ENCODE data around the gene GJE1. TPM values are rescaled to one million over a fixed set of nuclear protein-coding genes. Genes with fewer than 3 reads are reported as not detected.
"Not testable (repeated sequence)": the region's sequence is repeated elsewhere in the genome, so short reads cannot be mapped to it uniquely, and the experiment has no call there.

The GJE1 gene
- total RNA-seq, 3 donors from 2014 or later: not detected

DNA sequence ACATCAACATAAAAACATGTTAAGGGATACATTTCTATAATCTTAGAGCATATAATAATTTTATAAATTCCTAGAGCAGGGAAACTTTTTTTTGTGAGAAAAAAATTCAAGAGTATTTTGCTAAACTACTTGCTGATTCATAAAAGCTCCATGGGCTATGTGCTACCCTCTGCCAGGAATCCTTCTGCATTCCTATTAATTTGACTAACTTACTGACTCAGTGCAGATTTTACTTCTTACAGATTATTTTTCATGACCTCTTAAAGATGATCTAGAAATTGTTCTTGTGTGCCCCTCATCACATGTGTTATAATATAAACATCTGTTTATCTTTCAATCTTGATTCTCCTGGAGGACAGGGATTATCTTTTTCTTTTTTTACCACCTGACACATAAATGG is 20.0 kb downstream of the GJE1 start:
- no peak for ATAC-seq
- Mint-ChIP-seq H3K4me1 (ENCODE audit: low read depth) (peaks cover 72% of the 10 kb centered on the region), H3K9me3 (no peaks in the 10 kb centered on the region), H3K4me3 (no peak overlapping the region), H3K36me3 (ENCODE audit: insufficient read depth) (peaks cover 14% of the 10 kb centered on the region), H3K27me3 (ENCODE audit: low read depth) (no peaks in the 10 kb centered on the region)
- no peak for DNase-seq

DNA sequence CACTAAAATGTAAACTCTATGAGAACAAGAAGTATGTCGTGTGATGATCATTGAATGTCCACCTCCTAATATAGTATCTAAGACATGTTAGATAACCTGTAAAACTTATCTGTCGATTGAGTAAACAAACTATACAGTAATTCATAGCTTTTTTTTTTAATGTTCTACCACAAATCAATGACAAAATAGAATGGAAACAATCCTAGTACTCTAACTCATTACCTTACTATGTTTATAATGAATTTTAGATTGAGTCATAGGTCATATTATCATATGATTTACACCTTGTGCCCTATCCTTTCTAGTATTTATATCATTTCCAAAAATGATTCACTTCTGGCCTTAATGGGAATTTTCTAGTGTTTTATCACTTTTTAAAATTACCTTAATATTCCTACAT is 20.5 kb downstream of the GJE1 start:
- ATAC-seq: peak in 1 of 2 donors; percentile 18
- Mint-ChIP-seq H3K9me3 (no peaks in the 10 kb centered on the region), H3K4me3 (no peak overlapping the region), H3K36me3 (ENCODE audit: insufficient read depth) (peaks cover 14% of the 10 kb centered on the region), H3K27me3 (ENCODE audit: low read depth) (no peaks in the 10 kb centered on the region), H3K4me1 (ENCODE audit: low read depth) (peaks cover 70% of the 10 kb centered on the region)
- DNase-seq: no peak

DNA sequence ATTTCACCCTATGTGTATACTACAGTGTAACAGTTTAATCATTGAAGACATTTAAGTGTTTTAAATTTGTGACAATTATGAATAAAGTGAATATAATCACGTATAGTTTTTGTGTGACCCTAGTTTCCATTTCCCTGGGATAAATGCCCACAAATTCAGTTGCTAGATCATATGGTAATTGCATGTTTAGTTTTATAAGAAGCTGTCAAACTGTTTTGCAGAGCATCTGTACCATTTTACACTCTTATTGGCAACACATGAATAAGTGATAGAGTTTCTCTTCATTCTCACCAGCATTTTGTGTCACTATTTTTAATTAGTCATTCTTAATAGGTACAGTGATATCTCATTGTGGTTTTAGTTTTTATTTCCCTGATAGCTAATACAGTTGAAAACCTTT is 21.6 kb downstream of the GJE1 start:
- Mint-ChIP-seq H3K27me3 (ENCODE audit: low read depth) (no peaks in the 10 kb centered on the region), H3K9me3 (no peaks in the 10 kb centered on the region), H3K36me3 (ENCODE audit: insufficient read depth) (peaks cover 13% of the 10 kb centered on the region), H3K4me1 (ENCODE audit: low read depth) (peaks cover 61% of the 10 kb centered on the region), H3K4me3 (no peak overlapping the region)
- no peak for DNase-seq
- no peak for ATAC-seq

DNA sequence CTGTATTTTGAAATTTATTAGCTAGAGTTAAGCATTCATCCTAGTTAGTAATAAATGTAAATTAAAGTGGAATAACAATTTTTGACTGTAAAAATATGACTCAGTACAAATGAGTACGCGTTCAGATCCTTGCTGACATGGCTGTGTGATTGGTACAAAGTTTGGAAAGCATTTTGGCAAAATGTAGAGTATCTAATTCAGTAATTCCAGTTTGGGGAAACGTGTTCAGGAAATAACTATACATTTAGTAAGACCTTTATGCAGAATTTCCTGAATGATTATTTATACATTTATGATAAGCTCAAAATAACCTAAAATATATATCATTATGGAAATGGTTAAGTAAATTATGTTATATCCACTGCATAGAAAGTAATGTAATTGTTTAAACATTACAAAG is 22.4 kb downstream of the GJE1 start:
- Mint-ChIP-seq H3K9me3 (no peaks in the 10 kb centered on the region), H3K36me3 (ENCODE audit: insufficient read depth) (peaks cover 12% of the 10 kb centered on the region), H3K4me3 (no peak overlapping the region), H3K4me1 (ENCODE audit: low read depth) (peaks cover 58% of the 10 kb centered on the region), H3K27me3 (ENCODE audit: low read depth) (no peaks in the 10 kb centered on the region)
- DNase-seq: no peak
- no peak for ATAC-seq

DNA sequence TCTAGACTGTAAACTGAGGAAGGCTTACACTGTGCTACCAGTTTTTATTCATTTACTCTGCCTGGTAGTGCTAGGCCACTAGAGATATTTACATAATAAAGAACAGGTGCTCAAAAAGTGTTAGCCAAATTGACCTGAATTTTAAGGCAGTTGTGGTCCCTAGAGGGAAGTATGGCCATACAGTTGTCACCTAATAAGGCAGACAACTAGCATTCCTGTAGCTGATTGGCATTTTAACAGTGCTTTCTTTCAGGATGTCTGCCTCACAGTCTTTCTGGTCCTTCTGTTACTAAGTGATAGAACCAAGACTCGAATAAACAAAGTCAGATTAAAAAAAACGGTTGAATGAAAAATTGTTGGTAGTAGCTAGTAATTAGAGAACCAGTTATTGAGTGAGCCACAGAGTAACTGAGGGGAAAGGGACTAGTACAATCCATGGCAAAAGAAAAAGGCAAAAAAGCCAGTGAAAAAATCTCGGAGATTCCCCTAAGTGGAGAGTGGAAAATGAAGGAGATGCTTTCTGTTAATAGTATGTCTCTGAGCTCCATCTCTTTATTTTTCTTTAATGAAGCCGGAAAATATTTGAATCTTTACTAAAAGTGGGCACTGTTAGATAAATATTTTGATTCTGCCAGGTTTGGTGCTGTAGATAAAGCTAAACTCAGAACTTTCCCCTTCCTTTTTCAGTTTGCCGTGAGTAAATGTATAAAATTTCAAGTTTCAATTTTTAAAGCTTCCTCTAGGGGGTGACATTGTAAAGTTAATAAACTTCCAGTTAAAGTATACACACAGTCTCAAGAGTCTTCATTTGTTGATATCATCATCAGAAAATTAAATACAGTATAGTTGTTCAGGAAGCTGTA is 23.4 kb downstream of the GJE1 start:
- H3K27me3 Mint-ChIP-seq (ENCODE audit: low read depth): no peaks in the 10 kb centered on the region
- H3K4me1 Mint-ChIP-seq (ENCODE audit: low read depth): peaks cover 56% of the 10 kb centered on the region
- H3K9me3 Mint-ChIP-seq: no peaks in the 10 kb centered on the region
- peak in 1 of 2 donors; percentile 40 for ATAC-seq
- H3K36me3 Mint-ChIP-seq (ENCODE audit: insufficient read depth): peaks cover 9% of the 10 kb centered on the region
- H3K4me3 Mint-ChIP-seq: no peak overlapping the region
- no peak for DNase-seq

DNA sequence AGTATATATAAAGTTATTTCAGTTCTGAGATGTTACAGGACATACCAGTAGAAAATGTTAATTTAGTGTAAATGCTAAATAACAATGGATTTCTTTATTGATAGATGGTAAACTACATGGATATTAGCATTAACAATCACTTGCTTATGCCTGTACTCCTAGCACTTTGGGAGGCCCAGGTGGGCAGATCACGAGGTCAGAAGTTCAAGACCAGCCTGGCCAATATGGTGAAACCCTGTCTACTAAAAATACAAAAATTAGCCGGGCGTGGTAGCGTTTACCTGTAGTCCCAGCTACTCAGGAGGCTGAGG is 24.0 kb downstream of the GJE1 start:
- H3K4me3 Mint-ChIP-seq; H3K9me3 Mint-ChIP-seq; H3K27me3 Mint-ChIP-seq (ENCODE audit: low read depth); ATAC-seq; H3K36me3 Mint-ChIP-seq (ENCODE audit: insufficient read depth); DNase-seq: not testable (repeated sequence)
- H3K4me1 Mint-ChIP-seq (ENCODE audit: low read depth): peaks cover 54% of the 10 kb centered on the region

DNA sequence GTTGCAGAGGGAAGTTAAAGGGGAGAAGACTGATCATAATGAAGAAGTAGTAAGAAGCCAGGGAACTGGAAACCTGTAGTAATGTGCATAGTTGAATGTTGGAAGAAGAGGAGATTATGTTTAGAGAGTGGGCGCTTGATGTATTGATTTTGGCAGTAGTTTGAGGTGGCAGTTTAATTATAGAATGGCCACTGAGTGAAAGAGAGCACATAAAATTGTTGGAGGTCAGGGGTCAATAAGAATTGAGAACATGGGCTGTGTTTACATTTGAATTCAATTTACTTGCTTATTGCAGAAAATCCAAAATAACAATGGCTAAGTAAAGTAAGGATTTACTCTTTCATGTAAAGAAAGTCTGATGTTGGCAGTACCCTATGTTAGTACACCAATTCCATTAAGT is 30.1 kb downstream of the GJE1 start:
- Mint-ChIP-seq H3K27me3 (ENCODE audit: low read depth) (no peaks in the 10 kb centered on the region), H3K4me1 (ENCODE audit: low read depth) (peaks cover 36% of the 10 kb centered on the region), H3K4me3 (no peak overlapping the region), H3K9me3 (no peaks in the 10 kb centered on the region), H3K36me3 (ENCODE audit: insufficient read depth) (peaks cover 18% of the 10 kb centered on the region)
- ATAC-seq: no peak
- DNase-seq: no peak

DNA sequence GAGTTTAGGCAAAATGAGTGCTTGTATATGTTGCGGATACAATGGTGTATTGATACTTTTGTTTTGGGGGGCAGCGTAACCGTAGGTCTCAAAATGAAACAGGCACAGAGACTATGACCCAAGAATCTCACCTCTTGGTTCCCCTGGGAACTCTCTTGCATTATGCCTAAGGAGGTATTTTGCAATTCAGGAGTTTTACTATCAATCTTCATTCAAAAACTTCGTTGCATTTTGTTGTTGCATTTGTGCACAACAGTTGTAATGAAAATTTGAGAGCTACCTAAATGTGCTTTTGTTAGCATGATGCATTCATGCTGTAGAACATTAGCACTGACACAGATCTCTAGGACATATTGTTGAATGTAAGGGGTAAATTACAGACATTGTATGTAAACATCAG is 32.5 kb downstream of the GJE1 start:
- DNase-seq (no peak), ATAC-seq (no peak)
- peaks cover 29% of the 10 kb centered on the region for H3K4me1 Mint-ChIP-seq (ENCODE audit: low read depth)

DNA sequence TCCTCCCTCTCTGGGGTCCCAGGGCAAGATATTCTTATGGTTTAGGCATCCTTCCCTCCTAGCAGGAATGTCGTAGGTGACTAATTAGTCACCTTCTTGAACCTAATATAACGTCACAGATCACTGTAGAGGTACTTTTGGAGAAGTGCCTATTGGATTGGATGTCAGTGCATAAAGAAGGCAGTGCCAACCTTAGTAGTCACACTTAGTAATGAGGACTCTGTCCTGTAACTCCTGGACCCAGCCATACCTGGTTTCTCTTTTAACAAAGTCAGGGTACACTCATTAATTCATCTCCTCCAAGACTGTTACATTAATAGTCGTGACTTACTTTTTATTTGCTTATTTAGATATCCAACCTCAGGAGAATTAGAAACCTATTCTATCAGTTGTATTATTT is 34.3 kb downstream of the GJE1 start:
- H3K36me3 Mint-ChIP-seq (ENCODE audit: insufficient read depth): peaks cover 17% of the 10 kb centered on the region
- H3K4me3 Mint-ChIP-seq: no peak overlapping the region
- H3K27me3 Mint-ChIP-seq (ENCODE audit: low read depth): no peaks in the 10 kb centered on the region
- peaks cover 20% of the 10 kb centered on the region for H3K4me1 Mint-ChIP-seq (ENCODE audit: low read depth)
- ATAC-seq (no peak), DNase-seq (no peak)
- H3K9me3 Mint-ChIP-seq: no peaks in the 10 kb centered on the region

More for the DNA sequence above, 32.5 kb downstream of the GJE1 start:
- H3K9me3 Mint-ChIP-seq: no peaks in the 10 kb centered on the region
- no peaks in the 10 kb centered on the region for H3K27me3 Mint-ChIP-seq (ENCODE audit: low read depth)
- peaks cover 20% of the 10 kb centered on the region for H3K36me3 Mint-ChIP-seq (ENCODE audit: insufficient read depth)
- no peak overlapping the region for H3K4me3 Mint-ChIP-seq

DNA sequence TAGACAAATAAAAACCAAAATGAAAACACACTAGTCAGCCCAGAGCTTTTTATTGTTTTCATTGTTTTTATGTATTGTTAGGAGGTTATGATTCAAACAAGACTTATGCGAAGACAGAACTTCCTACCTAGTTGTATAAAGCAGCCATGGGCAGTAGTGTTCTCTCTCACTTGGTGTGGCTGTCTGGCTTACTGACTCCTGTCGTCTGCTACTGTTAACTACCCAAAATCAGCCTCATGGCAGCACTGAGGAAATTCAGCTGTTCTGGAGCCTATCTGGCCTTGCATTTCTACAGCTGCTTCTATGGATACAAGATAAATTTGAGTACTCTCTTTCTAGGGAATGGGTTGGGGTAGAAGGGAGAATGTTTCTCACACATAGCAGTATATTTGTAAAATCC is 34.8 kb downstream of the GJE1 start:
- DNase-seq (no peak), ATAC-seq (no peak)
- Mint-ChIP-seq H3K36me3 (ENCODE audit: insufficient read depth) (peaks cover 19% of the 10 kb centered on the region), H3K9me3 (no peaks in the 10 kb centered on the region), H3K4me3 (no peak overlapping the region), H3K4me1 (ENCODE audit: low read depth) (peaks cover 16% of the 10 kb centered on the region), H3K27me3 (ENCODE audit: low read depth) (no peaks in the 10 kb centered on the region)

DNA sequence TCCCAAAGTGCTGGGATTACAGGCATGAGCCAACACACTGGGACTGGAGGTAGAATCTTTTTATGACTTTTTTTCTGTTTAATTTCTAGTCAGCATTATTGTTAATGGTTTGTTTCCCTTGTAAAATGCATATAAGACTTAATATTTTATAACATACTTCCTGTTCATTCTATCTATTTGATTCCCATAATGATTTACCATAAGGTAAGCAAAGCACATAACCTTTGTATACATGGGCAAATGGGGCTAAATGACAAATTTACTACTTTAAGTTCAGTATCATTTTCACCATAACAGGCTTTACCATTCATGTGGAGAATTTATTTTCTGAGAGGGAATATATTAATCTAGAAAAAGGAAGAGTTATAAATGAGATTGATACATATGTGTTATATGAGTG is 38.6 kb downstream of the GJE1 start:
- DNase-seq: no peak
- Mint-ChIP-seq H3K4me3 (no peak overlapping the region), H3K27me3 (ENCODE audit: low read depth) (no peaks in the 10 kb centered on the region), H3K9me3 (no peaks in the 10 kb centered on the region), H3K4me1 (ENCODE audit: low read depth) (peaks cover 6% of the 10 kb centered on the region), H3K36me3 (ENCODE audit: insufficient read depth) (peaks cover 52% of the 10 kb centered on the region)
- ATAC-seq: no peak

DNA sequence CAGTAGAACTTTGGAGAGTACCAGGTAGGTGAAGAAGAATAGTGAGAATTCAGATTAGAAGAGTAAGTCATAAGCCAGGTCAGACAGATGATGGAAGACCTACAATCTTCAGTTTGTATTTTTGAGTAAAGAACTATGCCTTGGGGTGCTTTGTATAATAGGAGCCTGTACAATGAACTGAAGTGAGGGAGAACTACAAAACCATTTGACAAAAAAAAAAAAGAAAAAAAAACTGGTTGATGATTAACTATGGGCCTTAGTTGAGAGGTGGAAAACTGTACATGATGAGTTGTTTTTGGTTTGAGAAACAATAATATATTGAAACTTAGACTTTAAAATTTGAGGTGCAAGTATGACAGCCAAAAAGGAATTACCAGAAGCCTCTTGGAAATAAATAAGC is 40.0 kb downstream of the GJE1 start:
- Mint-ChIP-seq H3K27me3 (ENCODE audit: low read depth) (no peaks in the 10 kb centered on the region), H3K4me1 (ENCODE audit: low read depth) (peaks cover 6% of the 10 kb centered on the region), H3K36me3 (ENCODE audit: insufficient read depth) (peaks cover 59% of the 10 kb centered on the region), H3K9me3 (peaks cover 9% of the 10 kb centered on the region), H3K4me3 (no peak overlapping the region)
- ATAC-seq (no peak), DNase-seq (no peak)

DNA sequence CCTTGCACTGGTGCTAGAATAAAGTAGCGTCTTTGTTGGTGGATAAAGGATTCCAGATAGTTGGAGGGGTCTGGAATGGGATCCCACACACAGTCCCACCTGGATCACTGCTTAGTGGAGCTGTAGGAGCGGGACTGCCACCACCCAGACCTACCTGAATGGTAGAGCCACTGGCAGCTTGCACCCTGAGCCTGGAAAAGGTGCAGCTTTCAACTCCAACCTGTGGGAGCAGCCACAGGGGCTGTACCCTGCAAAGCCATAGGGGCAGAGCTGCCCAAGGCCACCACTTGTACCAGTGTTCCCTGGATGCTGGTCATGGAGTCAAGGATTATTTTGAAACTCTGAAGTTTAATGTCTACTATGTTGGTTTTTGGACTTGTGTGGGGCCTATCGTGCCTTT is 41.3 kb downstream of the GJE1 start:
- Mint-ChIP-seq H3K4me1 (ENCODE audit: low read depth) (peaks cover 6% of the 10 kb centered on the region), H3K9me3 (peaks cover 16% of the 10 kb centered on the region), H3K4me3 (no peak overlapping the region), H3K36me3 (ENCODE audit: insufficient read depth) (peaks cover 62% of the 10 kb centered on the region), H3K27me3 (ENCODE audit: low read depth) (no peaks in the 10 kb centered on the region)
- no peak for ATAC-seq
- DNase-seq: no peak

DNA sequence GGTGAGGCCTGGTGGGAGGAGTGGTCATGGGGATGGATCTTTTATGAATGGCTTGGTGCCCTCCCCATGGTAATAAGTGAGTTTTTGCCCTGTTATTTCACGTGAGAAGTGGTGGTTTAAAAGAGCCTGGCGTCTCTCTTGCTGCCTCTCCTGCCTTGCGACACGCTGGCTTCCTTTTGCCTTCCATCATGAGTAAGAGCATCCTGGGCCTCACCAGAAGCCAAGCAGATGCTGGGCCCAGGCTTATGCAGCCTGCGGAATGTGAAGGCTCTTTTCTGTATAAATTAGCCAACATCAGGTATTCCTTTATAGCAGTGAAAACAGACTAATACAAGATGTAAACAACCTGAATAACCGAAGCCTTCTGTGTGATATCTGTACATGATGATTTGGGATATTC is 42.0 kb downstream of the GJE1 start:
- H3K9me3 Mint-ChIP-seq: peaks cover 16% of the 10 kb centered on the region
- no peaks in the 10 kb centered on the region for H3K27me3 Mint-ChIP-seq (ENCODE audit: low read depth)
- no peak overlapping the region for H3K4me3 Mint-ChIP-seq
- ATAC-seq (no peak), DNase-seq (no peak)
- peaks cover 6% of the 10 kb centered on the region for H3K4me1 Mint-ChIP-seq (ENCODE audit: low read depth)
- H3K36me3 Mint-ChIP-seq (ENCODE audit: insufficient read depth): peaks cover 67% of the 10 kb centered on the region

DNA sequence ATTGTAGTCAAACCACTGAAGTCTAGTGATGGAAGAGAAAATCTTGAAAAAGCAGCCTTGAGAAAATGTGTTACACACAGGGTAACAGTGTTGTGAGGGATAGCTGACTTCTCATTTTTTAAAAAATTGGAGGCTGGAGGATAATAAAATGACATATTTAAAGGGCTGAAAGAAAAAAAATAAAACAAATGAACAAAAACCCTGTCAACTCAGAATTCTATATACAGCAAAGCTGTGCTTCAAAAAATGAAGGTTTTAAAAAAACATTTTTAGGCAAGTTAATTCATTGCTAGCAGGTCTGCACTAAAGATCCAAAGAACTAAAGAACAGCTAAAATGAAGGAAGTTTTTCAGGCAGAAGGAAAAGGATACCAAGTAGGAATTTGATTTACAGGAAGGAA is 45.4 kb downstream of the GJE1 start:
- H3K4me3 Mint-ChIP-seq: no peak overlapping the region
- H3K36me3 Mint-ChIP-seq (ENCODE audit: insufficient read depth): peaks cover 67% of the 10 kb centered on the region
- ATAC-seq (no peak), DNase-seq (no peak)
- H3K9me3 Mint-ChIP-seq: peaks cover 16% of the 10 kb centered on the region
- peaks cover 15% of the 10 kb centered on the region for H3K4me1 Mint-ChIP-seq (ENCODE audit: low read depth)
- no peaks in the 10 kb centered on the region for H3K27me3 Mint-ChIP-seq (ENCODE audit: low read depth)
